A673 (cell line): ENCODE measurements around the gene SMOC2.

Experiments
- CTCF ChIP-seq: fragments of 300-800, 200-600 bp; sonication (generic); conservative IDR thresholded peaks from 2 replicates; pipeline ENCODE4 v1.5.1; 2017; ENCODE audit warnings: low read depth, mild to moderate bottlenecking, antibody characterized with exemption, low read length, moderate library complexity, mixed read lengths
- EZH2 ChIP-seq: fragments of 200-600 bp; sonication (generic); IDR thresholded peaks from 2 replicates; pipeline ENCODE4 v1.6.1; 2017; ENCODE audit warnings: borderline replicate concordance, low read depth, mild to moderate bottlenecking, mixed read lengths, antibody characterized with exemption, low read length; ENCODE audit not compliant: poor library complexity, severe bottlenecking

- no peak for TF ChIP-seq CTCF
- no peak for TF ChIP-seq EZH2
These were observed 113.5 kb downstream of the SMOC2 start for GRCh38 chr6:168554472-168554871.
